GM18909 (cell line): ENCODE data around the gene TBCK.

Source experiments
- ATAC-seq: cut with Tn5 transposase; IDR thresholded peaks from one replicate; pipeline ENCODE4 v1.9.1; 2021; ENCODE audit warnings: mild to moderate bottlenecking; ENCODE audit not compliant: unreplicated experiment, poor library complexity

The TBCK gene

DNA sequence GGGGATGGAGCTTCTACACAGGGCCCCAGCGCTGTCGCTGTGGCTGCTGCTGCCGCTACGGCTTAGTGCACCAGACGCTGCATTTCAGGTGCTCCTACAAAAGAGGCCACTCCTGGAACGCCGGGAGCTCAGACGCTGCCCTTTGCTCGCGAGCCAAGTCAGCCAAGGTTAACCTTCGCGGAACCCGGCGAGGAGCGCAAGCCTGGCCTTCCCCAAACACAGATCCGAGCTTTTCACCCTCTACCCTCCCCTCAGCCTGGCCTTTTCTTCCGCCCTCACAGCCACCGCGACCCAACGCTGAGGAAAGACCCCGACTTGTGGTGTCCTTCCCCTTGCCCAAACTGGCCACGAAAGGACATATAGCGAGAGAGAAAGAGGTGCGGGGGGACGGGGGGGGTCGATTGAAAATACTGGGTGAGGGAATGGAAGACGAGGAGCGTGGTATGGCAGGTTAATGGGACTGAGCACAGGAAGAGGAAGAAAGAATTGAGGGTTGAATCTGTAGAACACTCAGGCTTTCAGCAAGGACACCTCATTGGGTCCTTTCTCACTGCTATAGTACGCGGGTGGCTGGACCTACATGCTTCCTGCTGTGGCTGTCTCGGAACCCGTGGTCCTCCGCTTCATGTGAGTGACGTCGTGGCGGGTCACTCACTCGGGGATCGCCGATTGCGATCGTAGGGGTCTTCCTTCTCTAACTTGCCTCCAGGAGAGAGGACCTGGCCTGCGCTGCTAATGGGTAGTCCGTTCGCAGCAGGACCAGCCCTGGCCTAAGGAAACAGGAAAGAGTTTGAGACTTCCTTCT lies at the start of gene TBCK, which contains the start of gene AIMP1:
TSS of gene TBCK (minus strand) at position 242 of the 805 bp plus-strand sequence. CDS start 7,249 bp downstream, outside the sequence.
TSS of gene AIMP1 (plus strand) at position 583 of the 805 bp plus-strand sequence. CDS start 8,460 bp downstream, outside the sequence.
- ATAC-seq = peak; percentile 89

GRCh38 chr4:106365613-106366012 lies 49.6 kb upstream of the TBCK start:
- ATAC-seq = no peak

DNA sequence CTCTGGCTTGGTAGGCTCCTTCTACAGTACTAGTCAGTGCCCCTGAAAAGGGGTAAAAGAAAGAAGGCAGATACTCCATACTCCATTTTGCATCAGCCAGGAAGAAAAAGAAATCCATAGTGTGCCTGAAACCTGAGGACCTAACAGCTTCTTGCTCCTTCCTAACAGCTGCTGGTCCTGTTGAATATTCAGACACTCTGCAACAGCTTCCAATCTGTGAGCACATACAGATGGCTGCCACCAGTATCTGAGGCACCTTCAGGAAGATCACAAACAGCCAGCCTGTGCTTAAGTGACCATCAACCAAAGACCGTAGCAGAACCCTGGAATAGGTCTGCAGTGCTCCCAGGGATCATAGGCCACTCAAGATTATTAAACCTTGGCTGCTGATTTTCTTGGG lies 48.3 kb upstream of the TBCK start:
- ATAC-seq = no peak

GRCh38 chr4:106362086-106362825 lies 46.2 kb upstream of the TBCK start:
- no peak for ATAC-seq

GRCh38 chr4:106358899-106359298 lies 42.9 kb upstream of the TBCK start:
- no peak for ATAC-seq

DNA sequence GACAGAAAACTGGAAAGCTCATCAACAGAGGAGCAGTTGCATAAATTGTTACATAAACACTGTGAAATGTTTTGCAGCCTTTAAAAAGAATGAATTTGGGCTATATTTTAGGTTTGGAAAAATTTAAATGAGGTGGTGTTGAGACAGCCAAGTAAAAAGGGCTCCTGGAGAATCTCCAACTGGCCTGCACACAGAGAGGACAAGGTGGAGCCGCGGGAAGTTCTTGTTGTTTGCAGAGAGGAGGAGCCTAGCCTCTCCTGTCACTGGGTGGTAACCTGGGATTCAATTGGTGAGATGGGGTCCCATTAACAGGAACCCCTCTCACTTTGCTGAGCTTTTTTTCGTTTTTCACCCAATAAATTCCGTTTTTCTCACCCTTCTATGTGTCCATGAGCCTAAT lies 39.2 kb upstream of the TBCK start:
- no peak for ATAC-seq

- no peak for ATAC-seq
Observed at GRCh38 chr4:106353786-106354185, 37.8 kb upstream of the TBCK start.

- ATAC-seq = no peak
Observed at GRCh38 chr4:106351016-106351415, 35.0 kb upstream of the TBCK start.

- no peak for ATAC-seq
Observed at GRCh38 chr4:106347167-106347566, 31.2 kb upstream of the TBCK start.

GRCh38 chr4:106344647-106344970 lies 28.6 kb upstream of the TBCK start:
- ATAC-seq = no peak

GRCh38 chr4:106343865-106344646 lies 28.0 kb upstream of the TBCK start:
- no peak for ATAC-seq

GRCh38 chr4:106340774-106341173 lies 24.8 kb upstream of the TBCK start:
- no peak for ATAC-seq

DNA sequence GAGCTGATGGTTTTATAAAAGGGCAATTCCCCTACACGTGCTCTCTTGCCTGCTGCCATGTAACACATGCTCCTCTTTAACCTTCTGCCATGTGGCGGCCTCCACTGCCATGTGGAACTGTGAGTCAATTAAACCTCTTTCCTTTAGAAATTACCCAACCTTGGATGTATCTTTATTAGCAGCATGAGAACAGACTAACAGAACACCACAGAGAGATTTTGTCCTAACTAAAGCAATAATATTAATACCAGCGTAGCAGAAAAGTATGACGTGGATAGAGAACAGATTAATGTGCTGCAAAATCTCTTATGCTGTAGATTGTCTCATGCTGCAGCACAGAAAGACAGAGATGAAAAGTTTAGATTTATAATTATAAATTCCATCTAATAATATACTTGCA lies 23.4 kb upstream of the TBCK start:
- ATAC-seq = no peak

GRCh38 chr4:106338671-106339070 lies 22.7 kb upstream of the TBCK start:
- no peak for ATAC-seq

DNA sequence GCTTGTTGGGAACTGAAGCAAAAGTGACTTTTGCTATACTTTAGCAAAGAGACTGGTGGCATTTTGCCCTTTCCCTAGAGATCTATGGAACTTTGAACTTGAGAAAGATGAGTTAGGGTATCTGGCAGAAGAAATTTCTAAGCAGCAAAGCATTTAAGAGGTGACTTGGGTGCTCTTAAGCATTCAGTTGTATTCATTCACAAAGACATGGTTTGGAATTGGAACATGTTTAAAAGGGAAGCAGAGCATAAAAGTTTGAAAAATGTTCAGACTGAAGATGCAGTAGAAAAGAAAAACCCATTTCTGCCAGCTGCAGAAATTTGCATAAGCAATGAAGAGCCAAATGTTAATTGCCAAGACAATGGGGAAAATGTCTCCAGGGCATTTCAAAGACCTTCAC lies 21.9 kb upstream of the TBCK start:
- no peak for ATAC-seq

- ATAC-seq = no peak
Observed at GRCh38 chr4:106336618-106337017, 20.6 kb upstream of the TBCK start.

DNA sequence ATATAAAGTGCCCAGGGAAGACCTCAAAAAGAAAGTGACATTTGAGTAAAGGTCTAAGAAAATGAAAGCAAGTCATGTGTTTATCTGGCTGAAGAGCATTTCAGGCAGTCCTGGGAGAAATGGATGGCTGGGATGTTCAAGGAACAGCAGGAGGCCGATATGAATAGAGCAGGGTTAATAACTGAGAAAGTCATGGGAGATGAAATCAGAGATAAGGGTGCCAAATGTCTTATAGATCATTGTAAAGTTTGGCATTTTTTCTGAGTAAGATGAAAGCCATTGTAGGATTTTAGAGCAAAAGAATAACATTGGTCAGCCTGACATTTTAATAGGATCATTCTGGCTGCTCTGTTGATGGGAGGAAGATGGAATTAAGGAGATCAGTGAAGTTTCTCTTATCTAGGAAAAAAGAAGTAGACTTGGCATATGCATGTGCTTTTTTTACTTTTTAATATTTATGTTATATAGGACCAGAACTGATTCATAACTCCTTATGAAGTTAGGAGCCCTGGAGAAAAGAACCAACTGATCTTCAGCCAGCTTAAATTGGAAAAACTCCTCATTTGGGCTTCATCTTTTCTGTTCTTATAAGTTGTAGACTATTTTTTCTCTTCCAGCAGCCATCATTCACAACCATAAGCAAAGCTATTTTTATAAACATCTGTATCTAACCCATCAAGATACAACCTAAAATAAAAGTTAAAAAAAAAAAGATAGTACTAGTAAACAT lies 18.9 kb upstream of the TBCK start:
- no peak for ATAC-seq

GRCh38 chr4:106333186-106333585 lies 17.2 kb upstream of the TBCK start:
- no peak for ATAC-seq

- peak; percentile 92 for ATAC-seq
Observed at GRCh38 chr4:106329041-106329618, 13.1 kb upstream of the TBCK start.

GRCh38 chr4:106325800-106326199 lies 9.8 kb upstream of the TBCK start:
- ATAC-seq = no peak
